Jurkat, Clone E6-1 (cell line): Measurements from ENCODE around the gene ACTR8.

Experiments used
- DNase-seq: peaks from one replicate; pipeline ENCODE4 v3.0.0-alpha.2; 2011; ENCODE audit warnings: low read depth, low spot score
- H3K4me3 ChIP-seq: 2 replicates; pipeline ENCODE4 v1.5.1; 2011; ENCODE audit warnings: mild to moderate bottlenecking, low read length, control low read depth, moderate library complexity

The ACTR8 gene

DNA sequence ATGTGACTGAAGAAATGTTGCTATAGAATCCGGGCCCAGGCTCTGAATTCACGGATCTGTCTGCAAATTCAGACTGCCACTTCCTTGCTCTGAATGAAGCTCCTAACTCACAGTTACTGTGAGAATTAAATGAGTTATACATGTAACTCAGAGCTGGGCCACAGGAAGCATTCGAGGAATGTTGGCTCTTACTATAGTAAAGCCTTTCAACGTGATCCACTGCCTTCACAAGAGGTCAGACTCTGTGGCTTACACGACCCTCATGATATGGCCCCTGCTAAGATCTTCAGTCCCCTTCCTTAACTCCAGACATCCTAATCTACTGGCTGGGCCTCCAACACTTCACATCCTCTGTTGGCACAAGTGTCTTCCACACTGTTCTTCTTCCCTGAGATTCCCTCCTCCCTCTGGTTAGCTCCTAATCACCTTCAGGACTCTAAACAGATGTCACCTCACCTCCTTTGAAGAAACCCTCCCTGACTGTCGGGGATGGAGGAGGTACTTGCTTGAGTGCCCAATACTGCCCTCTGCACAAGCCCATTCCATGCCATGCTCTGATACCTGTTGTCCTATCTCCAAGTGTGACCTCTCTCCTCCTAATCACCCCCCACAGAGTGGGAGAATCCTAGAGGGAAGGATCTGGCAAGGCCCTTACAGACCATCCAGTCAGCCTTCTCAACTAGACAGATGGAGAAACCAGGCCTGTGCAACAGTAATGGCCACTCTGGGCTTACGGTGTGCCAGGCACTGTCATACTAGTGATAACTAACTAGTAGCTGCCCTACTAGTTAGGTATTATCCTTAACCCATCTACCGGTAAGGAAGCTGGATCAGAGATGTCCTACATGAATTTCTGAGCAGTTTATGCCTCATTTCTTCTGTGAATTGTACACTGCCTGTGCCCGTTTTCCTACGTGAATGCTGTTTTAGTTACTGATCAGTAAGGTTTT lies 1.3 kb downstream of the ACTR8 start:
- no peak for DNase-seq
- peak overlapping the region; percentile 81 for H3K4me3 ChIP-seq

DNA sequence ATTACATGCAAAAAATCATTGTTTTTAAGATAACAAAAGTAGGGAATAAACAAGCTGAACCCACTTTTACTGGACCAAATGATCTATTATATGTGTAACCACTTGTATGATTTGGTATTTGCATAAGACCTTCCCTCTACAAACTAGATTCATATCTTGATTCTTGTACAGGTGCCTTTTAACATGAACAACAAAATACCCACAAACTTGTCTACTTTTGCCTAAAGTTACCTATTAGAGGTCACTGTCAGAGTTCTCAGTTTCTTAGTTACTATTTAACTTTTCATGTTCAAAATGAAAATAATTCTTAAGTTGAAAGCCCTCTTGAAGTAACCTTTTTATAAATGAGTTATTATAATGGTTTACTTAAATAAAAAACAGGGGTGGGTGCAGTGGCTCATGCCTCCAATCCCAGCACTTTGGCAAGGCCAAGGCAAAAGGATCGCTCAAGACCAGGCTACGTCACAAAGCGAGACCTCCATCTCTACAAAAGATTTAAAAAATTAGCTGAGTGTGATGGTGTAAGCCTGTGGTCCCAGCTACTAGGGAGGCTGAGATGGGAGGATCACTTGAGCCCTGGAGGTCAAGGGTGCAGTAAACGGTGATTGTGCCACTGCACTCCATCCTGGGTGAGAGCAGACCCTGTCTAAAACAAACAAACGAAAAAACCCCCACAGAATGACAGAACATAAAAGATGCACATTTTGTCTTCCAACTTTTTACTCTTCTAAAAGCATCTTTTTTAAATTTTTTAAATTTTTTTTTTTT lies 16.0 kb downstream of the ACTR8 start:
- DNase-seq = no peak
- no peak overlapping the region for H3K4me3 ChIP-seq

GRCh38 chr3:53863145-53863544 lies 18.8 kb downstream of the ACTR8 start:
- no peak for DNase-seq
- no peak overlapping the region for H3K4me3 ChIP-seq

GRCh38 chr3:53862241-53862640 lies 19.7 kb downstream of the ACTR8 start:
- DNase-seq = no peak
- no peak overlapping the region for H3K4me3 ChIP-seq

DNA sequence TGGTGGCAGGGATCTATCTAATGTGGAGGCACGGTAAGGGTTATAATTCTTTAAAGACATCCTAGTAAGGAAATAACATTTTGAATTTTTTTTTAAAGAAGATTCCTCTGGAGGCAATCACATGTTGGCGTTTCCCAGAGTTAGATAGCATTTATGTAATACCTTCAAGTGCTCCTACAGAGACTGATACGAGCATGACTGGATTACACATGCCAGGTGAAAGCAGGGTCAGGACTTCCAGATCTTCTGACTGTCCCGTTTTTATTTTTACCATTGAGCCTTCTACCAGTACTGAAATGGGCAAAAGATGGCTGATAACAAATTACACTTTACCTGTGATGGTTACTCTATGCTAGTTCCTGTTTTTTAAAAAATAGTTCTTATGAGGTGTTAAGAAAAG lies 21.8 kb downstream of the ACTR8 start:
- no peak overlapping the region for H3K4me3 ChIP-seq
- DNase-seq = no peak

GRCh38 chr3:53859178-53859577 lies 22.8 kb downstream of the ACTR8 start:
- no peak for DNase-seq
- H3K4me3 ChIP-seq = no peak overlapping the region

DNA sequence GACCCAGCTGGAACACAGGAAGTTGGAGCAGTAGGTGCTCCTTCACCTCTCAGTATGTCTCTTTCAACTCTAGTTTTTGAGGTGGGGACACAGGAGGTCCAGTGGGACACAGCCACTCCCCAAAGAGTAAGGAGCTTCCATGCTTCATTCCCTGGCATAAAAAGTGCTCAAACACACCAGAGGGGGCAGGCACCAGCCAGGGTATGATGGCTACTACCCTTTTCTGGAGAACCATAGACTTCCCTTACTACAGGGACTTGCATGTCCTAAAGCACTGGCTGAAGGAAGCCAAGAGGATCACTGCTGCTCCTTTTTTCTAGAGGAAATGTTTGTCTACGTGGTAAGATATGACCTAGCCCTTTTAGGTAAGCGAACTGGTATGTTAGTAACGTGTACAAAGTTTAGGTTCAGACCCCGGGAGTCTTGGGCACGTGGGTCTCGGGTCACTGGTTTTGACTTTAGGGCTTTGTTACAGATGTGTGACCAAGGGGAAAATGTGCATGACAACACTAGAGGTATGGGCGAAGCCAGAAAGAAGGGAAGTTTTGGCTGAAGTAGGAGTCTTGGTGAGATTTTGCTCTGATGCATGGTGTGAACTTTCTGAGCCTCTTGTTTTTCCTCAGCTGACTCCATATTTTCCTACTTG lies 23.7 kb downstream of the ACTR8 start:
- no peak overlapping the region for H3K4me3 ChIP-seq
- no peak for DNase-seq

DNA sequence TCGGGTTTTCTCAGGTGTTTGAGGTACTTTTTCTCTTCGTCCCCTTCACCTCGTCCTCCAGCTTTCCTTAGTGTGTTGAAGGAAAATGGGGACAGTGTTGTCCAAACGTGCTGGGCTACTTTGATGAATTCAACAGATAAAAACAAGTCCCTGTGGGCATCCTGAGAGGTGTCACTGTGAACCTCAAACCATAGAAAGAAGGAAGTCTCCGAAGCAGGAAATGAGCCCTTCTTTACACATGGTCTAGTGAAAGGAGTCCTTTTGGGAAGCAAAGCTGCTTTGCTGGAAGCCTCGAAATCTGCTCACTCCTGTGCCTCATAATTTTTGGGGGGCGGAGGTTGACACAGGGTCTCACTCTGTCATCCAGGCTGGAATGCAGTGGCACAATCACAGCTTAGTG lies 25.0 kb downstream of the ACTR8 start:
- no peak for DNase-seq

GRCh38 chr3:53850895-53851294 lies 31.1 kb downstream of the ACTR8 start:
- no peak for DNase-seq
- H3K4me3 ChIP-seq = no peak overlapping the region

More for the DNA sequence above, 25.0 kb downstream of the ACTR8 start:
- no peak overlapping the region for H3K4me3 ChIP-seq

DNA sequence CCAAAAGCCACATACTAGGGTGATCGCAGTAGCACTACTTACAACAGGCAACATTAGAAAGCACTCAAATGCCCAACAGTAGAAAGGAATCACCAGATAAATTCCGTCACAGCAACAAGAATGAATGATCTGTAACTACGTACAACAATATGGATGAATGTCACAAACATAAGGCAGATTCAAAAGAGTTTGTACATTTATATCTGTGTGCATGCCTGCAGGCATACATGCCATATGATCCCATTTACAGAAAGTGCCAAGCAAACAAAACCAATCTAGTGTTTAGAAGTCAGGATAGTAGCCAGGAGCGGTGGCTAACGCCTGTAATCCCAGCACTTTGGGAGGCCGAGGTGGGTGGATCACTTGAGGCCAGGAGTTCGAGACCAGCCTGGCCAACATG lies 32.0 kb downstream of the ACTR8 start:
- H3K4me3 ChIP-seq = no peak overlapping the region
- no peak for DNase-seq

- H3K4me3 ChIP-seq = no peak overlapping the region
Measured at GRCh38 chr3:53846851-53847155, 35.1 kb downstream of the ACTR8 start.

DNA sequence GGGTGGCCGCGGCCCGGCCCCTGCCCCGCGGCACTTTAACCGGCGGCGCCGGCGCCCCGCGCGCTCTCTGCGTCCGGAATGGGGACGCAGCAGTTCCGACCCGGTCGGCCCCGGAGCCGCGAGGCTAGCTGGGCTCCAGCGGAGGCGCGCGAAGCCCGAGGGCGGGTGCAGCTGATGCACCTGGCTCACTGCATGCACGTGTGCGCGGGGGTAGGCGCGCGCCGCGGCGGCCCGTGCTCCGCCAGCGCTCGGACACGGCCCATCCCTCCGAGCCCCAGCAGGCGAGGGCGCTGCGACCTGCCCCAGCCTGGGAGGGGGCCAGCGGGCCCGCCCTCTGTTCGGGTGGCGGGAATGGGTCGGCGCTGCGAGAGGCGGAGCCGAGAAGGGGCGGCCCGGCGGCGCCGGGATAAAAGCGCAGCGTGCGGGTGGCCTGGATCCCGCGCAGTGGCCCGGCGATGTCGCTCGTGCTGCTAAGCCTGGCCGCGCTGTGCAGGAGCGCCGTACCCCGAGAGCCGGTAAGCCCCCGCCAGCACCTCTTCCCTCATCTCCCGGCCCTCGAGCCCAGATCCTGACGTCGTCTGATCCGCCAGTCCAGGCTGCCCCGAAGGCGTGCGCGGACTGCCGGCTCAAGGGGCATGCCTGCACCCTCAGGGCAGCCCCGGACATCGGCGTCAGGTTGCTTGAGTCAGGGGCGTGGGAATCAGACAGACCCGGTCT lies 35.7 kb downstream of the ACTR8 start, which contains the start of the genes CHDH and IL17RB:
Gene CHDH, minus strand, starts transcription at position 286 of the 717 bp plus-strand sequence. CDS start 22,411 bp downstream, outside the sequence.
Gene IL17RB, plus strand, starts transcription at position 435 of the 717 bp plus-strand sequence. Its CDS starts 21 bp downstream, at position 456.
- H3K4me3 ChIP-seq = no peak within 1 kb of the TSS
- no peak for DNase-seq

More at GRCh38 chr3:53846851-53847155, 35.1 kb downstream of the ACTR8 start:
- no peak for DNase-seq

DNA sequence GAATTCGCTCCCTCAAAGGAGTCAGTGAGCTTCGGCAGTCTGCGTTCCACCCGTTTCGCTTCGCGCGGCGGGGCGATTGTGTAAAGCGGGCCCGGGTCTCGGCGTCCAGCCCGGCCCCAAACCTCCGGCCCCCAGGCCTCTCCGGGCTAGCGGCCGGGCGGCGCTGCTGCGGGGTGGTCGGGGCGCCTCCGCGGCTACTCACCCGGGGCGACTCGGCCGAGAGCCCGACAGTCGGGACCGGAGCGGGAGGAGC lies 36.1 kb downstream of the ACTR8 start:
- H3K4me3 ChIP-seq = no peak overlapping the region
- DNase-seq = no peak

DNA sequence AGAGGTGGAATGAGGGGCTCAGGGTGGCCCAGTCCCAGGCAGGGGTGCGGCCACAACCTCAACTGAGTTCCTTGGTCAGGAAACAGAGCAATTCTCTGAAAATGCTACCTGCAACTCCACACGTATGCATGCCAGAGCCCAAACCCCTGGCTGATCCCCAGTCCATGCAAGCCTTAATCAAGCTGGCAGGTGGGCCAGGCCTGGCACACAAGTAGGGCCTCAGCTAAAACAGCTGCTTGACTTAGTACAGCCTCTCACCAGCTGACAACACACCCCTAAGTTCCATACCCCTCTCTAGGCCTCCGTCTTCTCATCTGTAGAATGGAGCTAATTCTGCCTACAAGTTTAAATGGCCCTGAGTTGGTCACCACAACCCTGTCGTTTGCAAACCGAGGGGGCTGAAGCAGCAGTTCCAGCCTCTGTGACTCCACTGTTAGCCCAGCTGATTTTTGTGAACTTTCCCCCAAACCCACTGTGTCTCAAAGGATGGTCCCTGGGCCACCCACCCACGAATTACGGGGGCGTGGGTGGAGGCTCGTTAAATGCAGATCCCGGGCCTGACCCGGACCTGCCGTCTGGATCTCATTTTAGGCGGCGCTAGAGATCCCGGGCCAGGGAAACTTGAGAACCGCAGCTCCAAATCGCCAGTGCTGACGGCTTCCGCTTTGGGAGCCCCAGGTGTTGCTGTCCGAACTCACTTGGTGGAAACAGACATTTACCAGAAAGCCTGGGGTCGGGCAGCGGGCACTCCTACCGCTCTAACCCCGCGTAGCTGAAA lies 36.7 kb downstream of the ACTR8 start:
- DNase-seq = no peak
- H3K4me3 ChIP-seq = no peak overlapping the region

DNA sequence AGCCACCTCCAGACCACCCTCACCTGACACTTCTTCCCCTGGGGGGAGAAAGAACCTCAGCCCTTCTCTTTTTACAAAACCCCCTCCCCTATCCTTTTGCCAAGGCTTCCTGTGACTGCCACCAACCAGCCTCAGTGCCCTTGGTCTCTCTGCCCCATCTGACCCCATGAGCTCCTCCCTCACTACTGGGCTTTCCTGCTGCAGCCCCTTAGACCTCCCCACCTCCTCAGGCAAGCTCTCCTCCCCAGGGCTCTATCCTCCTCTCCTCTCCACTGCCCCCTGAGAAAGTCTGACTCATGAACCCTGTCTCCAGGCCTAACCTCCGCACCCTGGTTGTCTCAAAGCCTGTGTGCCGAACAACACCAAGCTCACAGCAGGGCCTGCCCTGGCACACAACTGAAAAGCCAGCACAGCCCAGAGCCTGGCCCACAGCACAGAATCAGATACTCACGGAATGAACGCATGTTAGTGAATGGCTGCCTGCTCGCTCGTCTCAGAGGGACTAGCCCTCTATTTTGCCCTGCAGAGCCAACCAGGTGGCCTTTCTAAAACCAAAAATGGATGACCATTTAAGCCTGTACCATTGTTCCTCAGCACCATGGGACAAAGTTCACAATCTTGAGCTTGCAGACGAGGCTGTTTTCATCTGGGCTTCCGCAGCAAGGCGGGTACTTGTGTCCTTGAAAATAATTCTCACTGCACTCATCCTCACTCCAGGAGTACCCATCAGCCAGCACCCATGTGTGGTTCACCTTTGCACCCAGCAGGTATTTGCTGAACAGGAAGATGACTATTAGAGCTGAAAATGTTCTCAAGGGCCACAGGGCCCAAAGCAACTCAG lies 37.5 kb downstream of the ACTR8 start:
- DNase-seq = no peak
- H3K4me3 ChIP-seq = no peak overlapping the region

GRCh38 chr3:53843195-53844177 lies 38.5 kb downstream of the ACTR8 start:
- no peak for DNase-seq

More at GRCh38 chr3:53843195-53844177, 38.5 kb downstream of the ACTR8 start:
- no peak overlapping the region for H3K4me3 ChIP-seq
